HG02798 (cell line): Measurements from ENCODE around the gene MCM7.

Source experiments
- ATAC-seq: cut with Tn5 transposase; IDR thresholded peaks from one replicate; pipeline ENCODE4 v1.9.1; 2021; ENCODE audit warnings: mild to moderate bottlenecking; ENCODE audit not compliant: unreplicated experiment, poor library complexity

The MCM7 gene

DNA sequence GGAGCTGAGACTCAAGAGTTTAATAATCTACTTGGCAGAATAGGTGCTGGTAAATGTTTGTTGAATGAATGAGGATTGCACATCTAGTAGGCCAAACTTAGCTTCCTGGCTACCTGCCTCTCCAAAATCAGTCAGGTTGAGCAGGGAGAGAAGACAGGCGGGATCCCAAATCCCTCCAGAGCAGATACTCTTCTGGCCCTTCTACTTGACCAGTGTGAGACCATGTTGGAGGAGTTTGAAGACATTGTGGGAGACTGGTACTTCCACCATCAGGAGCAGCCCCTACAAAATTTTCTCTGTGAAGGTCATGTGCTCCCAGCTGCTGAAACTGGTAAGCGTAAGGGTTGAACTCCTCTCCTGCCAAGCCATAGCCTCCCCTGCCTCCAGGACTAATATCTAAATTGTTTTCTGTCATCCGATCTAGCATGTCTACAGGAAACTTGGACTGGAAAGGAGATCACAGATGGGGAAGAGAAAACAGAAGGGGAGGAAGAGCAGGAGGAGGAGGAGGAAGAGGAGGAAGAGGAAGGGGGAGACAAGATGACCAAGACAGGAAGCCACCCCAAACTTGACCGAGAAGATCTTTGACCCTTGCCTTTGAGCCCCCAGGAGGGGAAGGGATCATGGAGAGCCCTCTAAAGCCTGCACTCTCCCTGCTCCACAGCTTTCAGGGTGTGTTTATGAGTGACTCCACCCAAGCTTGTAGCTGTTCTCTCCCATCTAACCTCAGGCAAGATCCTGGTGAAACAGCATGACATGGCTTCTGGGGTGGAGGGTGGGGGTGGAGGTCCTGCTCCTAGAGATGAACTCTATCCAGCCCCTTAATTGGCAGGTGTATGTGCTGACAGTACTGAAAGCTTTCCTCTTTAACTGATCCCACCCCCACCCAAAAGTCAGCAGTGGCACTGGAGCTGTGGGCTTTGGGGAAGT is 23.4 kb upstream of the MCM7 start:
- ATAC-seq: no peak

DNA sequence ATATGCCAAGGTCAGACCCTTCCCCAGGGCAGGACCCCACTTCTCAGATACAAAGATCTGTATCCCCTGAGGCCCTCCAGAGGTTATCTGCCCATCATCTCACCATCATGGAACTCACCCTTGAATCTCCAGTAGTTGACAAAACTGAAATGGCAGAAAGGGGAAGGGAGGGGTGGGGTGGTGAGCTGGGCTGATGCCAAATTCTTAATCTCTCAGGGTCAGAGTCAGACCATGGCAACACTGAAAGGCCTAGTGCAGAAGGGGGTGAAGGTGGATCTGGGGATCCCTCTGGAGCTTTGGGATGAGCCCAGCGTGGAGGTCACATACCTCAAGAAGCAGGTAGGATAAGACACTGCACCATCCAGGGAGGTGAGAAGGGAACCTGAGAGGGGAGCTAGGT is 21.4 kb upstream of the MCM7 start:
- ATAC-seq: no peak

- ATAC-seq: no peak
Observed at GRCh38 chr7:100122067-100122466, 20.9 kb upstream of the MCM7 start.

GRCh38 chr7:100120733-100121036 is 19.5 kb upstream of the MCM7 start:
- no peak for ATAC-seq

DNA sequence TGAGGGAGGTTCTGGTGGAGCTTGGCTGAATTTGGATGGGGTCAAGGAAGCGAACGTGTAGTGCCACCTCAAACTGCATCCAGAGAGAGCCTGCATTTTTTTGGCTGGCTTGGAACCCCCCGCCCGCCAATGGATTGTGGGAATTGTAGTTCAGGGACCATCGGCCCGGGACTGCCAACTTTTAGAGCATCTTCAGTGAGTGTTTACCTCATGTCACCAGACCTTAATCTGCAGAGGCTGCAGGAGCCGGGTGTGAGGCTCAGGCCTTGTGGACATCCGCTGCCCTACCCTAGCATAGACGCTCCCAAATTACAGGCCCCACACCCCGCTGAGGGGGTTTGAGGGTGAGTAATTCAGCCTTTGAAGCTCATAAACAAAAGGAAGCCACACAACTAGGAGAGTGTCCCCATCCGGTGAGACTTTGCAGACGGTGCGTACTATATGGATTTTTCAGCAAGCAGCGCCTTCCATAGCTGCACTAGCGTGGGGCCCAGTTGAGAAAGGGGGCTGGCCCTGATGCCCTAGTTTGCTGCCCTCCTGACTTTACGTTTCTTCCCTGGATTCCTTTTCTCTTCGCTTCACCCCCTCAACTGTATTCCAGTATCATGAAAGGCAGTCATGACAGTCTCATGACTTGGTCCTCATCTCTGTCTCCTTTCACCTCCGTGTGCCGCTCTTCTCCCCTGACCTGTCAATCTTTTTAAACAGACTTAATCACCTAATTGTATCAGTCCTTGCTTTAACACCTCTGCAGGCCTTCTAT is 19.0 kb upstream of the MCM7 start:
- ATAC-seq: peak; percentile 14

DNA sequence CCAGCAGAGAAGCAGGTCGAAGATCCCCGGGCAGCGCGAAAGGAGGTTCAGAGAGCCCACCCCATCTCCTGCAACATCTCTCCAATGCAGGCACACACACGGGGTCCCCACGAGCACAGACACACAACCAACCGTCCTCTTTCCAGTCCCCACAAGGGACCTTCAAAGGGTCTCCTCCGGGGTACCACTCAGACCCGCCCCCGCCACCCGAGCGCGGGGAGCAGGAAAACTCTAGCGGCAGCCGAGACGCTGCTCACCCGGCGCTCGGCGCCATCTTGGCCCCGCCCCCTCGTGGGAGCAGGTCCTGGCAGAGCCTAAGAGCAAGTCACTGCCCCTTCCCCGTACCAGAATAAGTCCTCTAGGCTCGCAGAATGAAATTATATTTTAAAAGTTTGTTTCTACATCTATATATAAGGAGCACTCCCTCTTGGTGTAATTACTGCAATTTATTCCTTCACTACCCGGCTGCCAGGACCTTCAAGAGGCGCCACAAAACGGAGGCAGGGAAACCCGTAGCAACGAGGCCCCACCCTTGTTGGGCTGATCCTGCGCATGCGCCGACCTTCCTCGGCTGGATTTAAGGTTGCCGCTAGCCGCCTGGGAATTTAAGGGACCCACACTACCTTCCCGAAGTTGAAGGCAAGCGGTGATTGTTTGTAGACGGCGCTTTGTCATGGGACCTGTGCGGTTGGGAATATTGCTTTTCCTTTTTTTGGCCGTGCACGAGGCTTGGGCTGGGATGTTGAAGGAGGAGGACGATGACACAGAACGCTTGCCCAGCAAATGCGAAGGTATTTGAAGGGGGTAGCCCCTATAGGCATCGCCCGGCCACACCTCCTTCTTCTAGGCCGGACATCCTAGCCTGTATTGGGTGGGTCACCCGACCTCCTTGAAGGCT is 18.1 kb upstream of the MCM7 start, which contains the start of the genes CNPY4 and TAF6:
Gene CNPY4, plus strand, starts transcription at position 563 of the 898 bp plus-strand sequence. Its CDS starts 111 bp downstream, at position 674.
Gene TAF6, minus strand, starts transcription at position 287 of the 898 bp plus-strand sequence. CDS start 5,149 bp downstream, outside the sequence.
- ATAC-seq: peak; percentile 87

DNA sequence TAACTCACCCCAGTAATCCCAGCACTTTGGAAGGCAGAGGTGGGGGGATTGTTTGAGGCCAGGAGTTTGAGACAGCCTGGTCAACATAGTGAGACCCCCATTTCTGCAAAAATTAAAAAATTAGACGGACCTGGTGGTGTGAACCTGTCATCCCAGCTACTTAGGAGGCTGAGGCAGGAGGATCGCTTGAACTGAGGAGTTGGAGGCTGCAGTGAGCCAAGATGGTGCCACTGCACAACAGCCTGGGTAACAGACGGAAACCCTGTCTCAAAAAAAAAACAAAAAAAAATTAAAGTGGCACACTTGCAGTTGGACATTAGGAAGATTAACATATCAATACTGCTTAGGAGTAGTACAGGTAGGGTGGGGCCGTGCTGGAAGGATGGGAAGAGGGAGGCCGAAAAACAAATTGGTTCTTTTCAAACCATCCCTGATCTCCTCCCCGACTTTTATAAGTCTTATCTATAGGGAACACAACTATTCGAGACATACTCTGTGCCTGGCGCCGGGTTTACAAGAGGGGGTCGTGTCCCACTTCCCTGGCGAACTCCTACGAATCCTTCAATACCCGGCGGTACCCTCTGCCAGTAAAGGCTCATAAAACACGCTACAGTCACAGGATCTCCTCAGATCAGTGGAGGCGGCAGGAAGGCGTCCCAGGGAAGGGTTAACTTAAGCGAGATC is 17.3 kb upstream of the MCM7 start:
- ATAC-seq: no peak

GRCh38 chr7:100115026-100115425 is 13.8 kb upstream of the MCM7 start:
- no peak for ATAC-seq

- ATAC-seq: no peak
Observed at GRCh38 chr7:100111914-100112313, 10.7 kb upstream of the MCM7 start.

DNA sequence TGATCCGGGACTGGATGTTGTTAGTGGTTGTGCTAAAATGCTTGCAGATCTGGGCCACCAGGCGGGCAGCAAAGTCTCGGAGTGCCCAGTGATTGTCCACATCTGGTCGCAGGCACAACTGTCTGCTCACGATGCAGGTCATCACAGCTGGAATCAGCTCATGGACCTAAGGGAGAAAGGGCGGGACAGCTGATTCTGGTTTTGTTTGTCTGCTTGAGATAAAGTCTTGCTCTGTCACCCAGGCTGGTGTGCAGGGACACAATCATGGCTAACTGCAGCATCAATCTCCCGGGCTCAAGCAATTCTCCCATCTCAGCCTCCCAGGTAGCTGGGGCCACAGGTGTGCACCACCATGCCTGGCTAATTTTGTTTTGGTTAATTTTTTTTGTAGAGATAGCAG is 10.0 kb upstream of the MCM7 start:
- ATAC-seq: no peak

DNA sequence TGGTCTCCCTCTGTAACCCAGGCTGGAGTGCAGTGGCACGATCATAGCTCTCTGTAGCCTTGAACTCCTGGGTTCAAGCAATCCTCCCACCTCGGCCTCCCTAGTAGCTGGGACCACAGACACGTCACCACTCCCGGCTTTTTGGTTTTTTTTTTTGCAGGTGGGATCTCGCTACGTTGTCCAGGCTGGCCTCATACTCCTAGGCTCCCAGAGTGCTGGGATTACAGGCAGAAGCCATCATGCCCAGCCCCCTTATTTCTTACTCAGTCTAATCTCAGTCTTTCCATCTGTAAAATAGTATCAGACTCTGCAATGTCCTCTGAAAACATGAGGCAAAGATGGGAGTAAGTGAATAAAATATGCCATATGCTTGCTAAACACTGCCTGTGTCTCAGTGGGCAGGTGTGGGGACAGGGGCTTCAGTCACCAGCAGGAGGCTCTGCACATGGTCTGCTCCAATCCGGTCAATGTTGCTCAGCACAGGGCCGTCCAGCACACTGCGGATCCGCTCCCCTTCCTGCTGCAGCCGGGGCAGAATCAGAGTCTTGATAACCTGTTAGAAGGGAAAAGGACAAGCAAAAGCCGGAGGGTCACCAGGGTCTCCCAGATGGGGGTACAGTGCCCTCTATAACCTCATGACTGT is 8.4 kb upstream of the MCM7 start:
- ATAC-seq: no peak

GRCh38 chr7:100107890-100108289 is 6.7 kb upstream of the MCM7 start:
- no peak for ATAC-seq

- no peak for ATAC-seq
Observed at GRCh38 chr7:100107125-100107737, 6.0 kb upstream of the MCM7 start.

GRCh38 chr7:100106633-100107032 is 5.4 kb upstream of the MCM7 start:
- no peak for ATAC-seq

GRCh38 chr7:100105534-100105933 is 4.3 kb upstream of the MCM7 start:
- ATAC-seq: no peak

DNA sequence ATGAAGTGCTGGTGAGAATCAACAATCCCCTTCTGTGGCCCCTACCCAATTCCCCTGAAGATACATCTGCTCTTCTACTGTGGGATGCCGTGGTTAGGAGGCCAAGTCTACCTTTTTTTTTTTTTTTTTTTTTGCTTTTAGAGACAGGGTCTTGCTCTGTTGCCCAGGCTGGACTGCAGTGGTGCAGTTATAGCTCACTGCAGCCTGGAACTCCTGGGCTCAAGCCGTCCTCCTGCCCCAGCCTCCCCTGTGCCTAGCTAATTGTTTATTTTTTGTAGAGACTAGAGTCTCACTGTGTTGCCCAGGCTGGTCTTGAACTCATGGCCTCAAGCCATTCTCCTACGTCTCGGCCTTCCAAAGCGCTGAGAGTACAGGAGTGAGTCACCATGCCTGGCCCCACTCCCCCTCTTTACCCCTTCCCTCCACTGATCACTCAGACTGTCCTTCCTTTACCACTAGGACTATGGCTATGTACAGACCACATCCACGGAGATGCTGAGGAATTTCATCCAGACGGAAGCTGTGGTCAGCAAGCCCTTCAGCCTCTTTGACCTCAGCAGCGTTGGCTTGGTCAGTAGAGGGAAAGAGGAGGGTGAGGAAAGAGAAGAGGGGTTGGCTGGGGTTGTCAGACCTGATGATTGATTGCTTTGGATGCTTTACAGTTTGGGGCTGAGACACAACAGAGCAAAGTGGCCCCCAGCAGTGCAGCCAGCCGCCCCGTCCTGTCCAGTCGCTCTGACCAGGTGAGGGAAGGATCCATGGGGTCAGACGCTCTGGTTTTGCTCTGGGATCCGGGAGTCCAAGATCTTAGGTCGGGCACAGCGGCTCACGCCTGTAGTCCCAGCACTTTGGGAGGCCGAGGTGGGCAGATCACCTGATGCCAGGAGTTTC is 2.0 kb upstream of the MCM7 start:
- no peak for ATAC-seq

DNA sequence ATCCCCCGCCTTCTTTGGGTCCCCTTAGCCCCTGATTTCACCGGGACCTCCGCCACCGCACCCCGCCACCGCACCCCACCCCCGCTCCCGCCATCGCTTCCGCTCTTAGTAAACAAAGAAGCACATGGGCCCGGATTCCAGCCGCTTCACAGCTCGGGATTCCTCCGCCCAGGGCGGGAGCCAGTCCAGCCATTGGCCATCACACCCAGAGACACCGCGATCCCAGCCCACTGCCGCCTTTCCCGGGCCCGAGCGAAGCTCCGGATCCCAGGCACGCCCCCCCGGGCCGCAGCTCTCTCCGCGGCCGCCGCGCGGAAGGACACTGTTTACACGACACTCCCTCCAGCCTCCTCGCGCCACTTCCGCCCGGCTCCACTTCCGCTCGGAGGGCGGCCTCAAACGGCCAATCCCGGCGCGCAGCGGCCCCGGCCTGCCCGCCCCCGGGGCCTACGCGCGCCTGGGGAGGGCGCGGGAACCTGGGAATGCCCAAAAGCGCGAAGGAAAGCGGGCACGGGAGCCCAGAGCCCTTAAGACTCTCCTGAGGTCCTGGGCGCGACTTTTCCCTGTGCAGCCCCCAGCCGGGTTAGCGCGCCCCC is 679 bp downstream of the MCM7 start:
- ATAC-seq: peak; percentile 76

DNA sequence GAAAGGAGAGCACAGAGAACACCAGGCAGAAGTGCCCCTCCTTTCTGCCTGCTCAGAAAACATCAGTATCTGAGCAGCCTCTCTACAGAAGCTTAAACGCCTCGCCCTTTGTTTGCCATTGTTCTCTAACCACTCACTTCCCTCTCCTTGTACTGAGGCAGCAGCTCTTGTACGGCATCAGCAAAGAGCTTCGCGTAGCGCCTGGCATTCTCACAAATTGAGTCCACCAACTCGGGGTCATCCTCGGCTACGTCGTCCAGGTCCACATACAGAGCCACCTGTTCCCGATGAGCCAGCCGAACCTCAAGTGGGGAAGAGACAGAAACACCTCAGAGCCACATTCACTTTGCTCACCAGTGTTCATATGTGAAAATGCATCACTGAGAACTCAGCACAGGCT is 1.7 kb downstream of the MCM7 start:
- ATAC-seq: no peak
